MM.1S (cell line): ENCODE measurements around the gene FXYD3.

Experiments used
- EZH2 ChIP-seq: fragments of 300-600 bp; sonication (generic); optimal IDR thresholded peaks from 2 replicates; pipeline ENCODE3; 2017; ENCODE audit warnings: low read depth, mild to moderate bottlenecking, antibody characterized with exemption, low read length, mixed read lengths
- EZH2phosphoT487 ChIP-seq: fragments of 300-600 bp; sonication (generic); IDR thresholded peaks from 2 replicates; pipeline ENCODE4 v1.6.1; 2018; ENCODE audit warnings: antibody characterized with exemption, low read length
- TF ChIP-seq, protein P1 (sequence below): fragments of 300-600 bp; sonication (generic); IDR thresholded peaks from 2 replicates; pipeline ENCODE4 v1.5.1; 2016; ENCODE audit warnings: antibody characterized with exemption, low read length, mixed read lengths

DNA sequence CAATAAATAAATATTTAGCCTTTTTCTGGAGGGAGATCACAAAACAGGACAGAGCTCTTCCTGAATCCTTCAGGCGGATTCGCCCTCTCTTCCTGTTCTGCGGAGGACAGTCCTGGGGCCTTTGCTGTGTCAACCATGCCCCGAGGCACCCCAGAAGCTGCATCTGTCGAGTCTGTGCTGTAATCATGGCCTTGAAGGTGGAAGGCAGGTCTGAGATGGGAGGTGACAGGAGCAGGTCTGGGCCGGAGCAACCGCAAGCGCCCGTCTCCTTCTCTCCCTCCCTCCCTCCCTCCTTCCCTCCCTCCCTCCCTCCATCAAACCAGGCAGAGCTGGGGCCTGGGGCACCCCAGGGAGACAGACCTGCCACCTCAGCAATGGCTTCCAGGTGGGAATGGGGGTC is 4.6 kb upstream of the FXYD3 start:
- TF ChIP-seq, protein P1, sequence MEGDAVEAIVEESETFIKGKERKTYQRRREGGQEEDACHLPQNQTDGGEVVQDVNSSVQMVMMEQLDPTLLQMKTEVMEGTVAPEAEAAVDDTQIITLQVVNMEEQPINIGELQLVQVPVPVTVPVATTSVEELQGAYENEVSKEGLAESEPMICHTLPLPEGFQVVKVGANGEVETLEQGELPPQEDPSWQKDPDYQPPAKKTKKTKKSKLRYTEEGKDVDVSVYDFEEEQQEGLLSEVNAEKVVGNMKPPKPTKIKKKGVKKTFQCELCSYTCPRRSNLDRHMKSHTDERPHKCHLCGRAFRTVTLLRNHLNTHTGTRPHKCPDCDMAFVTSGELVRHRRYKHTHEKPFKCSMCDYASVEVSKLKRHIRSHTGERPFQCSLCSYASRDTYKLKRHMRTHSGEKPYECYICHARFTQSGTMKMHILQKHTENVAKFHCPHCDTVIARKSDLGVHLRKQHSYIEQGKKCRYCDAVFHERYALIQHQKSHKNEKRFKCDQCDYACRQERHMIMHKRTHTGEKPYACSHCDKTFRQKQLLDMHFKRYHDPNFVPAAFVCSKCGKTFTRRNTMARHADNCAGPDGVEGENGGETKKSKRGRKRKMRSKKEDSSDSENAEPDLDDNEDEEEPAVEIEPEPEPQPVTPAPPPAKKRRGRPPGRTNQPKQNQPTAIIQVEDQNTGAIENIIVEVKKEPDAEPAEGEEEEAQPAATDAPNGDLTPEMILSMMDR: no peak
- TF ChIP-seq EZH2: no peak
- TF ChIP-seq EZH2phosphoT487: no peak
